ENCODE measurements around the gene TM9SF4. TPM values are rescaled to one million over a fixed set of nuclear protein-coding genes. Genes with fewer than 3 reads are reported as not detected.

TM9SF4 gene
- total RNA-seq, 6 experiments from 2014 or later: 54.8 to 73.9 (median 60.7) TPM

DNA sequence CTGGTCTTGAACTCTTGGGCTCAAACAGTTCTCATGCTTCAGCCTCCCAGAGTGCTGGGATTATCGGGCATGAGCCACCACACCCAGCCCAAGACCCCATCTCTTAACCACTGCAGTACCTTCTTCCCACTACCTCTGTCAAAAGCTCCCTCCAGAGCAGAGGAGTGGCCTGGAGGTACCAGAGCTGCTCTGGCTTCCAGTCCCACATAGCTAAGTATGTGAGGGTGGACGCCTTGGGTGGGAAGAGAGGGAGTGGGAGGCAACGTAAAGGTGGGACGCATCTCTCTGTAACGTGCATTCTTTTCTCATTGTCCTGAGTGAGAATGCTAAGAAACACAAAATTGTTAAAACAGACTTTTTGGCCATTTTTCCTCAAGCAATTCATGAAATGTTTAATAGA, 24.5 kb downstream of the TM9SF4 start:
- TF ChIP-seq CTCF (IDR thresholded peaks at IDR 0.05): no peak

GRCh38 chr20:32135983-32136515, 26.5 kb downstream of the TM9SF4 start:
- no peak overlapping the region for H3K4me3 Mint-ChIP-seq
- H3K27ac Mint-ChIP-seq: no peak overlapping the region
- no peak for TF ChIP-seq CTCF (IDR thresholded peaks at IDR 0.05)
- peaks cover 15% of the 10 kb centered on the region for H3K4me1 Mint-ChIP-seq (ENCODE audit: low read depth)
- no peaks in the 10 kb centered on the region for H3K9me3 Mint-ChIP-seq
- peaks cover 23% of the 10 kb centered on the region for H3K36me3 Mint-ChIP-seq (ENCODE audit: low read depth)
- no peak for DNase-seq
- peaks cover 2% of the 10 kb centered on the region; the same call in 1 of the 2 replicates for H3K27me3 Mint-ChIP-seq (ENCODE audit: insufficient read depth)

More for the DNA sequence above, 24.5 kb downstream of the TM9SF4 start:
- H3K27me3 Mint-ChIP-seq (ENCODE audit: insufficient read depth): no peaks in the 10 kb centered on the region
- no peak overlapping the region for H3K27ac Mint-ChIP-seq
- H3K9me3 Mint-ChIP-seq: no peaks in the 10 kb centered on the region
- H3K4me3 Mint-ChIP-seq: no peak overlapping the region
- peaks cover 15% of the 10 kb centered on the region for H3K4me1 Mint-ChIP-seq (ENCODE audit: low read depth)
- peaks cover 12% of the 10 kb centered on the region for H3K36me3 Mint-ChIP-seq (ENCODE audit: low read depth)
- DNase-seq: no peak

DNA sequence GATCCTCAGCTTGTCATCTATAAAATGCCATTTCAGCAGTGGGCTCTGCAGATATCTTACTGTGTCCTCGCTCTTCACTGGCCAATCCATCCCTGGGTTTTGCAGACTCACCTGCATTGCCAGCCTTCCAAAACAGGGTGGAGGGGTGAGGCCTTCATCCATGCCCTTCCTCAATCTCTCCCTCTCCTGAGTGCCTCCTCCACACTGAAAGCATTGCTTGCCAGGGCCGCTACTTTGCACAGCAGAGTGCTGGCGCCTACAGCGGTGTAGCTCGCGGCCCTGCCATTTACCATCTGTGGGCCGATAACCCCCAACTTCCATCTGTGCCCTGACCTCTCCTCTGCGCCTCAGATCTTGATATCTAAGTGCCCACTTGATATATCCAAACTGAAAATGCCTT, 29.4 kb downstream of the TM9SF4 start:
- Mint-ChIP-seq H3K4me3 (no peak overlapping the region), H3K36me3 (ENCODE audit: low read depth) (peaks cover 41% of the 10 kb centered on the region), H3K27ac (no peak overlapping the region), H3K4me1 (ENCODE audit: low read depth) (peaks cover 15% of the 10 kb centered on the region), H3K9me3 (no peaks in the 10 kb centered on the region), H3K27me3 (ENCODE audit: insufficient read depth) (peaks cover 2% of the 10 kb centered on the region)
- TF ChIP-seq CTCF (IDR thresholded peaks at IDR 0.05): no peak
- no peak for DNase-seq

- H3K36me3 Mint-ChIP-seq (ENCODE audit: low read depth): peaks cover 48% of the 10 kb centered on the region
These were observed 30.4 kb downstream of the TM9SF4 start for GRCh38 chr20:32139947-32140346.

DNA sequence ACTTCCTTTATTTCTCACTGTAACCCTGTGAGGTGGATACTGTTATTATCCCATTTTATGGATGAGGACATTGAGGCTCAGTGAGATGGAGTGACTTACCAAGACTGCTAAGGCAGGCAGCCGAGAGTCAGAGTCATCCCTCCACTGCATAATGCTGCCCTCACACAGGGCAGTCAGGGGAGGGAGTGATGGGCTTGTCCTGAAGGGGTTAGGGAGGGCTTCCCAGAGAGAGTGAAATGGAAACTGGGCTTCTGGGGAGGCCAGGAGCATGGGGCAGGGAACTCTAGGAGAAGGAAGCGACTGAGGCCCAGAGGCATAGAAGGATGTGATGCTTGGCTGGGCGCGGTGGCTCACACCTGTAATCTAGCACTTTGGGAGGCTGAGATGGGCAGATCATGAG, 31.1 kb downstream of the TM9SF4 start:
- Mint-ChIP-seq H3K9me3 (no peaks in the 10 kb centered on the region), H3K4me3 (no peak overlapping the region), H3K27ac (no peak overlapping the region), H3K27me3 (ENCODE audit: insufficient read depth) (peaks cover 2% of the 10 kb centered on the region), H3K4me1 (ENCODE audit: low read depth) (peaks cover 9% of the 10 kb centered on the region), H3K36me3 (ENCODE audit: low read depth) (peaks cover 54% of the 10 kb centered on the region)
- no peak for DNase-seq
- TF ChIP-seq CTCF (IDR thresholded peaks at IDR 0.05): no peak

More at GRCh38 chr20:32139947-32140346, 30.4 kb downstream of the TM9SF4 start:
- no peak overlapping the region for H3K4me3 Mint-ChIP-seq
- DNase-seq: no peak
- H3K27me3 Mint-ChIP-seq (ENCODE audit: insufficient read depth): peaks cover 2% of the 10 kb centered on the region
- H3K27ac Mint-ChIP-seq: no peak overlapping the region
- TF ChIP-seq CTCF (IDR thresholded peaks at IDR 0.05): no peak
- no peaks in the 10 kb centered on the region for H3K9me3 Mint-ChIP-seq
- H3K4me1 Mint-ChIP-seq (ENCODE audit: low read depth): peaks cover 15% of the 10 kb centered on the region

Data from HFFc6 (cell line).